VCaP (cell line): ENCODE data around the gene ATP10A.
A peak's percentile ranks its signal among the peaks of the same experiment; 100 is the strongest.
"Not testable (repeated sequence)": the region's sequence is repeated elsewhere in the genome, so short reads cannot be mapped to it uniquely, and the experiment has no call there.

Source experiments
- H3K27ac ChIP-seq: fragments of 450-650 bp; 2 replicates; pipeline ENCODE4 v1.5.1; 2017
- TF ChIP-seq, protein P1 (sequence below): fragments of 450-650 bp; conservative IDR thresholded peaks from 2 replicates; pipeline ENCODE4 v1.5.1; 2017; ENCODE audit warnings: mild to moderate bottlenecking, moderate library complexity

Gene ATP10A

DNA sequence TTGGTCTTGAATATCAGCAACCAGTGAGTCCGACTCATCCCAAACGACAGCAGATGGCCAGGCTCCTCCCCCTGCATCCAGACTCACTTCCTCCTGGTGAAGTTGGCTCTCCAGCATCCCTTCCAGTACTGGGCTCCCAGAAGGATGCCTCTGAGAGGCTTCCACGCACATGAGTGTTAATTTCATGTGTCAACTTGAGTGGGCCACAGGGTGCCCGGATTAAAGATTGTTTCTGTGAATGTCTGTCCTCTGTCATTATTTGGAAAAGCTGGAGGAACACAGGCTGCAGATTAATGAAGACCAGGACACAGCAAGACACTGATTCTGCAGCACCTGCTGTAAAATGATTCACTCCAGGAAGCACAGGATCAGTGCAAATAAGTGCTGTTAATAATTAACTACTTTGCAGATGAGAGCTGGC is 99.8 kb downstream of the ATP10A start:
- TF ChIP-seq, protein P1, sequence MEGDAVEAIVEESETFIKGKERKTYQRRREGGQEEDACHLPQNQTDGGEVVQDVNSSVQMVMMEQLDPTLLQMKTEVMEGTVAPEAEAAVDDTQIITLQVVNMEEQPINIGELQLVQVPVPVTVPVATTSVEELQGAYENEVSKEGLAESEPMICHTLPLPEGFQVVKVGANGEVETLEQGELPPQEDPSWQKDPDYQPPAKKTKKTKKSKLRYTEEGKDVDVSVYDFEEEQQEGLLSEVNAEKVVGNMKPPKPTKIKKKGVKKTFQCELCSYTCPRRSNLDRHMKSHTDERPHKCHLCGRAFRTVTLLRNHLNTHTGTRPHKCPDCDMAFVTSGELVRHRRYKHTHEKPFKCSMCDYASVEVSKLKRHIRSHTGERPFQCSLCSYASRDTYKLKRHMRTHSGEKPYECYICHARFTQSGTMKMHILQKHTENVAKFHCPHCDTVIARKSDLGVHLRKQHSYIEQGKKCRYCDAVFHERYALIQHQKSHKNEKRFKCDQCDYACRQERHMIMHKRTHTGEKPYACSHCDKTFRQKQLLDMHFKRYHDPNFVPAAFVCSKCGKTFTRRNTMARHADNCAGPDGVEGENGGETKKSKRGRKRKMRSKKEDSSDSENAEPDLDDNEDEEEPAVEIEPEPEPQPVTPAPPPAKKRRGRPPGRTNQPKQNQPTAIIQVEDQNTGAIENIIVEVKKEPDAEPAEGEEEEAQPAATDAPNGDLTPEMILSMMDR, result no peak
- peak overlapping the region; percentile 81 for H3K27ac ChIP-seq

DNA sequence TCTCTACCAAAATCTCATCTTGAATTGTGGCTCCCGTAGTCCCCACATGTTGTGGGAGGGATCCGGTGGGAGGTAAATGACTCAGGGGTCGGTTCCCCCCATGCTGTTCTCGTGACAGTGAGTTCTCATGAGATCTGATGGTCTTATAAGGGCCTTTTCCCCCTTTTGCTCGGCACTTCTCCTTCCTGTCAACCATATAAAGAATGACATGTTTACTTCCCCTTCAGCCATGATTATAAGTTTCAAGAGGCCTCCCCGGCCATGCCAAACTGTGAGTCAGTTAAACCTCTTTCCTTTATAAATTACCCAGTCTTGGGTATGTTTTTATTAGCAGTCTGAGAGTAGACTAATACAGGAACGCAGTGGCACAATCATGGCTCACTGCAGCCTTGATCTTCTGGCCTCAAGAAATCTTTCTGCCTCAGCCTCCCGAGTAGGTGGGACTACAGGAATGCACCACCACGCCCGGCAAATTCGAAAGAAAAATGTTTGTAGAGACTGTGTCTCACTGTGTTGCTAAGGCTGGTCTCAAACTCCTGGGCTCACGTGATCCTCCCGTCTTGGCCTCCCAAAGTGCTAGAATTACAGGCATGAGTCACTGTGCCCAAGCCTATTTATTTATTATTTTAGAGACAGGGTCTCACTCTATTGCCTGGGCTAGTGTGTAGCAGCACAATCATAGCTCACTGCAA is 101.0 kb downstream of the ATP10A start:
- H3K27ac ChIP-seq, result peak overlapping the region; percentile 81
- TF ChIP-seq, protein P1, result no peak

DNA sequence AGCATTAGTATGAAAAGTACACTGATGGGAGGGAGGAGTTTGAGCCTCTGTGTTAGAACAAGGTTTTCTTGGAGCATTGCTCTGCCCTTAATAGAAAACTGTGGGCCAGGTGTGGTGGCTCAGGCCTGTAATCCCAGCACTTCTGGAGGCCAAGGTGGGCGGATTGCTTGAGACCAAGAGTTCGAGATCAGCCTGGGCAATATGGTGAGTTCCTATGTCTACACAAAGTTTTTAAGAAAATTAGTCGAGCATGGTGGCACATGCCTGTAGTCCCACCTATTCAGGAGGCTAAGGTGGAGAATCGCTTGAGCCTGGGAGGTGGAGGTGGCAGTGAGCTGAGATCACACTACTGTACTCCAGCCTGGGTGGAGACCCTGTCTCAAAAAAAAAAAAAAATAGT is 103.7 kb downstream of the ATP10A start:
- TF ChIP-seq, protein P1, result no peak
- no peak overlapping the region for H3K27ac ChIP-seq

DNA sequence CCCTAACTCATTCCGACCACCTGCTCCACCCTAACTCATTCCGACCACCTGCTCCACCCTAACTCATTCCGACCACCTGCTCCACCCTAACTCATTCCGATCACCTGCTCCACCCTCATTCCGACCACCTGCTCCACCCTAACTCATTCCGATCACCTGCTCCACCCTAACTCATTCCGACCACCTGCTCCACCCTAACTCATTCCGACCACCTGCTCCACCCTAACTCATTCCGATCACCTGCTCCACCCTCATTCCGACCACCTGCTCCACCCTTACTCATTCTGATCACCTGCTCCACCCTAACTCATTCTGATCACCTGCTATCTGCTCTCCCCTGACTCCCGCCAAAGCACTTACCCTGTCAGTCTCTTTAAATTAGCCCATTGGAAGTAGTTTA is 104.5 kb downstream of the ATP10A start:
- not testable (repeated sequence) for H3K27ac ChIP-seq

DNA sequence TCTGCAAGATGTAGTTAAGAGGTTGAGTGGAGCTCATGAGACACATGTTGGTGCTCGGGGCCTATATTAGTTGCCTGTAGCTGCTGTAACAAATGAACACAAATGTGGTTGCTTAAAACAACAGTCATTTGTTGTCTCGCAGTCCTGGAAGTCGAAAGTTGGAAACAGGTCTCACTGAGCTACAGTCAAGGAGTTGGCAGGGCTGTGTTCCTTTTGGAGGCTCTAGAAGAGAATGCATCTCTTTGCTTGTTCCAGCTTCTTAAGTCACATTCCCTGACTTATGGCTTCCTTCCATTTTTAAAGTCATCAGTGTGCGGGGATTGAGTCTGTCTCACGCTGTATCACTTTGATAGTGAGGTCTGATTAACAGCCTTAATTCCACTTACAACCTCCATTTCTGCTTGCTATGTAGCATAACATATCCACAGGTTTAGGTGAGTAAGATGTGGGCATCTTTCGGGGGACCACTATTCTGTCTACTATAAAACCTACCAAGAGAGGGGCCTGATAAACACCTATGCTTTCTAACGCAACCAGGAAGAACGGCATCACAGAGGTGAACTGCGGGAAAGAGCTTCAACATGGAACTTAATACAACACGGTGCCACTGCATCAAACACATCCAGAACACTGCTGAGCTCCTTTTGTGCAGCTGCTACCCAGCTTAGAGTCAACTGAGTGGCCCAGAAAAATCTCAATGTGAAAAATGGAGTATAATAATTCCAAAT is 119.4 kb downstream of the ATP10A start:
- H3K27ac ChIP-seq, result no peak overlapping the region
- TF ChIP-seq, protein P1, result no peak

DNA sequence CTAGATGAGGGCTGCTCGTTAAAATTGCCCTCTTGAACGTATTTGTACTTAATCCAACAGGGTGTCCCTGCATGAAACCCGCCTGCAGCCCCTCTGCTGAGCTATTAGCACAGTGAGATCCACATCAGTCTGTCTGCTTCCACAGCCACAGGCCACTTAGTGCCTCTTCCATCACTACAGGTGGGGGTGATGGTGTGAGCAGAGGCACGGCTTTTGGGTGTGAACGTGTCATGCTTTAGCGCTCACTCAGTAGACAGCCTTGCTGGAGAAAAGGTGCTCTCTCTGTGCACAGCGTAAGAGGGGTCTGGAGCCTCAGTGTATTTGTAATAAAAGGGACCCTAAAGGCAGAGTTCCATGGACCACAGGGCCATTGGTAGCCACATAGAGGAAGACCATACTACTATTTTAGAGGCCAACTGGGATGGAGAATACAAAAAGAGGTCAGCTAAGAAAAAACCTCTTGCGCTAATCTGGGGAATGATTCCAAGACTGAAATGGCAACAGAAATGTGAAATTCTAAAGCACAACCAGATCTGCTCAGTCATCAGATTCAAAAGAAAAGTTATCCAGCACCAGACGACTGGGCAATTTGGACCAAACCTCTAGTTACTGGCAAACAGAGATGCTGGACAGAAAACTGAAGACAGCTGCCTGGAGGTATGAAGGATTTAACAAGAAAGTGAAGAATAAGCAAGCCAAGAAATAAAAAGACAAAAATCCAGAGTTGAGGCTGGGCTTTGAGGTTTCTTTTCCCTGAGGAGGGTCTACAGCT is 120.2 kb downstream of the ATP10A start:
- H3K27ac ChIP-seq, result no peak overlapping the region
- TF ChIP-seq, protein P1, result no peak

DNA sequence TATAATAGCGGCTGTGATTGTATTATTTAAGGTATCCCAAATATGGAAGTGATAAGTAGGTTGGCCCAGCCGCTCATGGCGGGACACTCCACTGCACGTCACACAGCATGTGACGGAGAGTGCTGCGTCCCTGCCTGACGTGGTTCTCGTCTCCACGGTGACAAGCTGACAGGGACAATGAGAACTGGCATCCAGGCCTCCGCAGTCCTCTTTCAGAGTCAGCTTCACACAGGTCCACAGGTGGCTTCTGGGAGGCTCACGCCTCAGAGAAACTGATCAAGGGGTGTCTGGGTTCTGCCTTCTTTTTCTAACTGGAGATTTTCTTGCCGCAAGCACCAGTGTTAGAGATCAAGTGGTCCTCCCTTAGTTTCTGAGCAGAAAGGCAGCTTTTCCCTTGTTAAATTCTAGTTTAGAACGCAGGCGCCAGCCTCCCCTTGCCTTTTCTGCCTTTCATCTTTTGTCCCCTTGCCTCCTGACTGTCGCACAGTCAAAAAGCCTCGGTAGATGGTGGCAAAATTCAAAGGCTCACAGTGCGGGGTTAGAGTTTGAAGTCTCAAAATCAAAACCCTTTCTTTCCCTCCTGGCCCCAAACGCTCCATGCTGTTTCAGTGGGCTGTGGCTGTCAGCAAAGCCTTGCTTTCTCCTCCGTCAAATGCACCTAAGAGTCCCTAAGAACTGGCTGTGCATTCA is 120.9 kb downstream of the ATP10A start:
- no peak overlapping the region for H3K27ac ChIP-seq
- TF ChIP-seq, protein P1, result no peak
